ENCODE data around the gene CHID1.

Gene CHID1

DNA sequence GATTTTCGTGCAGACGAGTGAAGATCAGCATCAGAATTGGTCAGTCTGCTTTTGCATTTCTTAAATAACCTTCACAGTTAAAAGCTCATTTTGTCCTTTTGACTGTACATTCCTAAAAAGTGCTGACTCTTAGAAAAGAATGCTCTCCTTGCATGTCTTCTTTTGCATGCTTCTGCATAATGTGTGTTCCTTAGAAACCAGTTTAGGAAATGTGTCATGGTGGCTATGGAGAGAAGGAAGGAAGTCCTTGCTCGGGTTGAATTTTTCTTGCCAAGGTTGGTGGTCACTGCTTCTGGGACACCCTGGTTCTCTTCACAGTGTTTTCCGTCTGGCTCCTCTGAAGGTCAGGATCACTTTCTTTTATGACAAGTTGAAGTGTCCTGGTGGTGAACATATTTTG lies 21.8 kb upstream of the CHID1 start:
- DNase-seq: no peak

DNA sequence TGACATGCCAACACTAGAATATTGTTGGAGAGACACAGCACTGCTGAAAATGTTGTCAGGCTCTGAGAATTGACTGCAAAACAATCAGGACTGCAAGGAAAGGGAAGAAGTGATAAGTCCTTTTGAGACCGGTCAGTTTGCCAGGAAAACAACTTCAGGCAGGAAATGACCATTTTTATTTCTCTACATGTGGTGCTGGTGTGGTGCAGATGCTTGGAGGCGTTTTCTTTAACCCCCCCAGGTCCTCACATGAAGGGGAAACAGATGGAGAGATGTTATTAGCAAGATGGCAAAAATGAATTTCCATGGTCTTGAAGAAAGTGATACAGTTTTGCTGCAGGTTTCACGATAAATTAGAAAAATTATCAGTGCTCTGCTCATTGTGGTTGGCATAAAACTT lies 20.8 kb upstream of the CHID1 start:
- no peak for DNase-seq

DNA sequence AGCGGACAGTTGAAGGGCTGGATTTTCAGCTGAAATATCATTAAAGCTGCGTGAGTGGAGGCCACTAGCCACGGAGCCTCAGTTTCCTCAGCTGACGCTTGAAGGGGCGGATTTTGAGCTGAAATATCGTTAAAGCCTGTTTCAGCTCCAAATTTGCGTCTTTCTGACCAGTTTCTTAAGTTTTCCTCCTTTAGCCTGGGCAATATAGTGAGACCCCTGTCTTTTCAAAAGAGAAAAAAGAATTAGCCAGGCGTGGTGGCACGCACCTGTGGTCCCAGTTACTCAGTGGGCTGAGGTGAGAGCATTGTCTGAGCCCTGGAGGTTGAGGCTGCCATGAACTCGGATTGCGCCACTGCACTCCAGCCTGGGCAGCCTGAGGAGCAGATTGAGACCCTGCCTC lies 18.8 kb upstream of the CHID1 start:
- no peak for DNase-seq

DNA sequence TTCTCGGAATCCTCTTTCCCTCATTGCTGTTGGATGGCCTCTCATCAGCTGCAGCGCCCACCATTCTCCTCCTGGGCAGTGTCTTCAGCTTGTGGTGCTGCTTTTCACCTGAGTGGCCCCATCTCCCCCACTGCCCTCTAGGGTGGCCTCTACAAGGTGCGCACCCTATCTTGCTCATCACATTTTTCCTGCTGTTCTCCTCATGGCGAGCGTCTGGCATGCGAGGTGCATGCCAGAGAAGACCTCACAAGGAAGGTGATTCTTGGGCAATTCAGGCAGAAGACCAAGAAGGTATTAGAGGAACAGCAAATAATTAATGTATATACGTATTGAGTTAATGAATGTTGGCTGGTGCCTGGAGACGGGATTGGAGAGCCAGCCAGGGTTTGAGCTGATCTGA lies 18.2 kb upstream of the CHID1 start:
- no peak for DNase-seq

DNA sequence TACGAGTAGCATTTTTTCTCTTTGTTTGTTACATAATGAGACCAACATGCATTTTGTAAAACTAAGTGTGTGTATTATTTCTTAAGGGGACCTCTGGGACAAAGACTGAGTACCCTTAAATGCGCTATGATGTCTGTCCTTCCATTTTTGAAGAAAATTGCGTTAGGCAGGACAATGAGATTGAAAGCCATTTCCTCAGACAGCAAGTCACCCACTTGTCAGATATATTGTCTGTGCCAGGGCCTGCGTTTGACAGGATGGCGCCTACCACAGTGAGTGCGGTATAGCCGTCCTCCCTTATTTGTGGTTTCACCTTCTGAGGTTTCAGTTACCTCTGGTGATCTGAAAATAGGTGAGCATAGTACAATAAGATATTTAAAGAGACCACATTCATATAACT lies 17.3 kb upstream of the CHID1 start:
- DNase-seq: peak; percentile 54

DNA sequence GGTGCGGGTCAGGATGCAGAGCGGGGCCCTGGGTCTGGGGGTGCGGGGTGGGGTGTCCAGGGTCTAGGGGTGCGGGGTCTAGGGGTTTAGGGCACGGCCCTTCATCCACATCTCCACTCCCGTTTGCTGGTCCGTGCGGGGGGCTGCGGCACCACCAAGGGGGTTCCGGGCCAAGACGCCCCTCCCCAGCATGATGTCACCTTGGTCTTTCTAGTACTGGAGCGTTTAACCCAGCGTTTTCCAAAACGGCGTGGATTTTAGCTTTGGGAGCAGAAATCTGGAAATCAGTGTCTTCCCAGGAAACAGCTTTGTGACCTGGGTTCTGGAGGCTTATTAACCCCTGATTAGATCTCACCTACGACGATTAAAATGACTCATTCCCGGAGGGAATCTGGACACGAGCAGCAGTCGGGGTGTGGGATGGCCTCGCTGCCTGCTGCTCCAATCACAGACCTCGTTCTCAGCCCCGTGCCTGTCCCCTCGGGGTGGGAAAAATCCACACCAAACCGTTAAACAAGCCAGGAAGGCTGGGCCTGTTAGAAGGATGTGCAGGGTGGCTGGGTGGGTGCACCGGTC lies 15.8 kb upstream of the CHID1 start:
- no peak for DNase-seq

DNA sequence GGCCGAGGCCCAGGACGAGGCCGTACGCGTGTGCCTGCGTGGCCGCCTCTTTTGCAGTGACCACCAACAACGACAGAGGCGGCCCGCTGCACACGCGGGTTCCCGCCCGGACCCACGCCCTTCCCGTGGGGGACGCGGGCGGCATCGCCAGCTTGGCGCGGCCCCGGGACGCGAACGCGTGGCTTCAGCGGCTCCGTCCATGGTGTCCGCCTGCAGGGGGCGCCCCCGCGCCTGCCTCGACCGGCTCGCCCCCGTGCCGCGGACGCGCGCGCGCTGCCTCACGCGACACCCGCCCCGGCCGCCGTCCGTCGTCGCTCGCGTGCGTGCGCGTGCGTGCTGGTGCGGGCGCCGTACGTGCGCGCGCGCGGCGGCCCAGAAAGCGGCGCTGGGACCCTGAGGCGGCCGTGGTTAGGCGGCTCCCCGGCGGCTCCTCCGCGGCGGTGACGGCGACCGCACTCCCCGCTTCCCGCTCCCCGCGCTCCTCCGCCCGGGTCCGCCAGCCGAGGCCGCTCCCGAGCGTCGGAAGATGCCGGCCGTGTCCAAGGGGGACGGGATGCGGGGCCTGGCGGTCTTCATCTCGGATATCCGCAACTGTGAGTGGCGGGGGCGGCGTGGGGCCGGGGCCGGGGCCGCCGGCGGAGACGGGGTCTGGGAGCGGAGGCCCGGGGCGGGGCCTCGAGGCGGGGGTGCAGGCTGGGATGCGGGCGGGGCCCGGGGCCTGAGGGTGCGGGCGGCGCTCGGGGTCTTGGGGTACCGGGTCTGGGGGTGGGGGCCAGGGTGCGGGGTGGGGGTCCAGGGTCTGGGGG lies 15.1 kb upstream of the CHID1 start, which contains the start of gene AP2A2:
Gene AP2A2 (plus strand): TSS at position 375 of the 806 bp plus-strand sequence. CDS start 152 bp downstream, at position 527.
- DNase-seq: peak; percentile 85

DNA sequence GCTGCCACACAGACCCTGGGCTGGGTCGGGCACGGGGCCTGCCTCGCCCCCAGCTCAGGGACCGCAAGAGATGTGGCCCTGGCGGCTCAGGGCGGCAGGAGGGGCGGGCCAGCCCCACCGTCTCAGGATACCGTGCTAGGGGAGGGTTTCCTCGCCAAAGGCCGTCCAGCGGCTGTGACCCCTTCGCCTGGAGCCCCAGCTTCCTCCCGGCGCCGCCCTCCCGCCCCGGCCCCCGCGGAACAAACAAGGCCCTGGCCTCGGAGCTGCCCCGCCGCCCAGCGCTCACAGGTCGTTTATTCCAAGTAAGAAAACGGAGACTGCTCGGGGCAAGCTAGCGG lies 14.5 kb upstream of the CHID1 start:
- no peak for DNase-seq

DNA sequence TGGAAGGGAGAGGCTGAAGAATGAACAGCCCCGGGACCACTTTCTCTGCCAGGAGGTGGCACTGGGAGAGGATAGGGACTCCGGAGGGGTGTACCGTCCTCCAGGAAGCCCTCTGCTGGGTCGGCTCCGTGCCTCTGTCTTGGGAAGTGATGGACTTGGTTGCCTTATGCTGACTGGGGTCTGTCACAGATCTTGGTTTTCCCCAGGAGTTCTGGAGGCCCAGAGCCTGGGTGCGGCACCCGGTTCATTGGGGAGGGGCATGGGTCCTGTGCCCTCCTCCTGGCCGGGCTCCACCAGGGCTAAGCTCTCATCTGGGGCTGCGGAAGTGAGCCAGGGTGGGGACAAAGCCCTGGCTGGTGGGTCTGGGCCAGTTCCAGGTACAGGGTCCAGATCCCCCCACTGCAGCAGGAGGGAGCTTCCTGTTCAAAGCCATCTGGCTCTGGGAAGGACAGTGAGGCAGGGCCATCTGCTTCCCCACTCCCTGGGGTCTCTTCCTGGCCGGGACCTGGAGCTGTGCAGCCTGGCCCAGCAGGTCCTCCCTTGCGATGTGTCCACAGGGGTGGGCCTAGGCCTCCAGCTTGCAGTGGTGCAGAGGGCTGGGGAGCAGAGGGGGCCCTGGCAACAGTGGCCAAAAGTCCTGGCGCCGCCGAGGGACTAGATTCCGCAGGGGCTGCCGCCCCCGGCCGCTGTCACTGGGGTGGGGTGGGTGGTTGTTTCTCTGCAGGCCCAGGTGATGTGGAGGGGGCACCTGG lies 14.0 kb upstream of the CHID1 start:
- DNase-seq: no peak

DNA sequence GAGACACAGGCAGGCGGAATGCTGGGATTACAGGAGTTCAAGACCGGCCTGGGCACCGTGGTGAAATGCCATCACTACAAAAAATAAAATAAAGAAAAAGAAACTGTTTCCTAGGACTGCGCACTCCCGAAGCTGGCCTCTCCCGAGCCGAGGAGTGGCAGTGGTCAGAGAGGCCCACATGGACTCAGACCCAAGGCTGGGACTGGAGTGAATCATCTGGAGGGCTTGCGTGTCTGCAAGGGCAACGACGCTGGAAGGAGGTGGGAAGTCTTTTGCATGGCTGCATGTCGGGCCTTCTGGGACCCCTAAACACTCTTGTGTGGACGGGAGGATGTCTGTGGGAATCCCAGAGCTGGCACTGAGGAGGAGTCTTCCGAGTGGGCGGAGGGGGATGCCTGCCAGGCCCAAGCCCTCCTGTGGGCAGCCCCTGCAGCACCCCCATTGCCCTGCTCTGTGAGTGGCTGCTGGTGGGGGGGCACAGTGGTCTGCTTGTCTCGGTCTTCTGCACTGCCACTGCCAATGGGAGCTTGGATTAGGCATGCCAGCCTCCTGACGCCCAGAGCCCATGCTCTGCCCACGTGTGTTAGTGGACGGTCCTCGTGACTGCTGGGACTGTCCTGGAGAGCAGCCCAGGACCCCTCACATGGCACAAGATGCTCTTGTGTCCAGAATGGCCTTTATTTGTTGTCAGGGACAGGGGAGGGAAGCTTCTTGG lies 13.2 kb upstream of the CHID1 start:
- DNase-seq: no peak

DNA sequence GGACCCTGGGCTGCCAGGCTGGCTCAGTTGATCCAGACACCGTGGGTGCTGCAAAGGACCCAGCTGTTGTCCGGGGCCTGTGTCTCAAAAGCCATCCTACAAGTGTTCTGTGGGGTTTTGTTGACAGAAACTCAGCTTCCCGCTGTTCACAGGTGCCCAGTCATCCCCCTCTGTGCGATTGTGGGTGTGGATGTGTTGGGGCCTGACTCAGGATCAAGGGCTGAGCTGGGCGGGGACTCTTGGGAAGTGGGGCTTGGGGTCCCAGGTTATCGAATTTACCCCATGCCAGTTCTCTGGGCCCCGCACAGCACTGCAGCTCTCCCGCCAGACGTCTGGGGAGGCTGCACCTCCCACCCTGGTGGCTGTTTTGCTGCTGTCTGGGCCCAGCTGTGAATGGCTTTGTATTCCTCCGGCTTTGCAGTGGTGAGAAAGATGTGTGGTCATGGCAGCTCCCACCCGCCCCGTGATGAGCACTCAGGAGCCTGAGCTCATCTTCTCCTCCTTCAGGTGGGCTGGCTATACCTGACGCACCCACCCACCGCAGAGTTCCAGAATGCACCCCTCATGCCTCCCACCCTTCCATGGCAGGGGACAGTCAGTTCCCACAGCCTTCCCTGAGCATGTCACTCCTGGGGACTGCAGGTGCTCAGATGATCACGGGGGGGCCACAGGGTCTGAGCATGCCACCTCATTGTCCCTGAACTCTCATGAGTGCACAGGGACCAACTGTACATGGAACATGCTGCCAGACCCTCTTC lies 11.5 kb upstream of the CHID1 start:
- no peak for DNase-seq

DNA sequence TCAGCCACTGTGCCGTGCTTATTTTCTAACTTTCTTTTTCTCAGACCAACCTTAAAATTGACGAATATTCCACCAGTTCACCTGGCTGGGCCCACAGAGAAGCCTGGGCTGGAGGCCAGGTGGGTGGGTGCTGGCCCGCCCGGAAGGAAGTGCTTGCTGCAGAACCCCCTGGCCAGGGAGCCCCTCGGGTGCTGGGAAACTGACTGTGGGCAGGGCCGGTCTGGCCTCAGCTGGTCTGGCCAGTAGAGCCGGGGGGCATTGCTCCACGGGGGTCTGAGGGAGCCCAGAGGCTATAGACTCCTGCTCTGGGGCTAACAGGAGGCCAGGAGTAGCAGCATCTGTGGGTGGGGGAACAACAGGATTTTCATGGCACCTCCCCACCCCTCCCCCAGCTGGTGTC lies 6.8 kb upstream of the CHID1 start:
- DNase-seq: no peak

DNA sequence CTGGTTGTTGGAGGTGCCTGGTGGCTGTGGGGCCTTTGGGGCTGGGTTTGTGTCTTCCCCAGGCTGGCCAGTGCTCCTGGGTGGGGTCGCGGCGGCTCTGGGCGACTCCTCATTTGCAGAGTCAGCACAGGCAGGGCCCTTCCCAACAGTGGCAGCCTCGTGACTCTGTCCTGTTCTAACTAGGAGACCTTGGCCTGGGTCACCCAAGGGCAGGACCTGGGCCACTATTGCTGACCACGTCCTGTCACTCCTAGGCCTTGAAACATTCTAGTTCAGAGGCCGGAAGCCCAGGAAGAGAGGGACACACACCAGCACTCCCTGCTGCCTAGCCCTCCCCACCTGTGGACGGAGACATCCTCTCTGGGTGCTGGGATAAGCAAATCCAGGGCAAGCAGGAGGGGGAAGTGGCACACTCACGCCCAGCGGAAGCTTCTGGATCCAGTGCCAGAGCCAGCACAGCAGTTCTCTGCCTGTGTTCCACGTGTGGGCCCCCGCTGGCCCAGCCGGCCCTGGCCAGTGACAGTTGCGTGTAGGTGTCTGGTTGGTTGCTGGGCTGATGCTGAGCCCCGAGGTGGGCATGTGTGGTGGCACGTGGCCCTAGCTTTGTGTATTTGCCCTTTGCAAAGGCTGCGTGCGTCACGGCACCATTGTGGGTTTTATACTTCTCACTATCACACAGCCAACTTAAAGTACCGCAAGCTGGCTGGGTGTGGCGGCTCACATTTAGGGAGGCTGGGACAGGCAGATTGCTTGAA lies 4.3 kb upstream of the CHID1 start:
- no peak for DNase-seq

DNA sequence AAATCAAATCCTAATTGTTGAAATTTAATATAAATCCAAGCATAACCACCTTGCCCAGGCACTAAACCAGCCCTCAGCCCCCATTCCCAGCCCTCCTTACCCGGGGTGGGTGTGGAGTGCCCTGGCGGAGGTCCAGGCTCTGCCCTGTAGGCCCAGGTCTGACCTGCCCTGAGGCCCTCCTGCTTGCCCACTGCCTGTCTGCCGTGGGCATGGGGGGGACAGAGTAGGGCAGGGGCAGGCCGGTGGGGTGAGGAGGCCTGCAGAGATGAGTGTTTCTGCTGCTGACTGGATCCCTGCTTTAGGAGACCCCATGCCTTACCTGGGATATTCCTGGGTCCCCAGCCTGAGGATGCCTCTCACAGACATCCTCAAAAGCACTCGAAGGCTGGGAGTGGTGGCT lies 3.6 kb upstream of the CHID1 start:
- no peak for DNase-seq

DNA sequence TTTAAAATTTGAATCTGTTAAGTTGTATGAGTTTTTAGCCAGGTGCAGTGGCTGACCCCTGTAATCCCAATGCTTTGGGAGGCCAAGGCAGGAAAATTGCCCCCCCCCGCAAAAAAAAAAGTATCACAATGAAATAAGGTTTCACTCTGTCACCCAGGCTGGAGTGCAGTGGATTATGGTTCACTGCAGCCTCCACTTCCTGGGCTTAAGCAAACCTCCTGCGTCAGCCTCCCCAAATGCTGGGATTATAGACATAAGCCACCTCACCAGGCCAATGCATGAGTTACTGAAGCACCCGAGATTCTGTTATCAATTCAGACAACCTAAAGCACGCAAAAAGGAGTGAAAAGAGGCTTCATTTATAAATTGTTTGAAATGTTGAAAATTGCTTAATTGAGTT lies 2.4 kb upstream of the CHID1 start:
- DNase-seq: no peak

DNA sequence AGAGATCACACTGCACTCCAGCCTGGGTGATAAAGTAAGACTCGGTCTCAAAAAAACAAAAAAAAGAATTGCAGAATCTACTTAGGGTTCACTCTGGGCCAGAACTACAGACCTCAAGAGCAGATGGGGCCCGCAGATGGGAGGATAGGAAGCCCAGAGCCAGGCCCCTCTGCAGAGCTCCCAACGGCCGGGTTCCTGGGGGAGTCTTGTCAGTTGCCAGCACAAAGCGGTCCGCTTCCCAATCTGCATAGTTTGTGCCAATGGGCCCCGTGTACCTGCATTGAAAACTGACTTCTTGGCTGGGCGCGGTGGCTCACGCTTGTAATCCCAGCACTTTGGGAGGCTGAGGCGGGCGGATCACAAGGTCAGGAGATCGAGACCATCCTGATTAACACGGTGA lies 1.7 kb upstream of the CHID1 start:
- no peak for DNase-seq

DNA sequence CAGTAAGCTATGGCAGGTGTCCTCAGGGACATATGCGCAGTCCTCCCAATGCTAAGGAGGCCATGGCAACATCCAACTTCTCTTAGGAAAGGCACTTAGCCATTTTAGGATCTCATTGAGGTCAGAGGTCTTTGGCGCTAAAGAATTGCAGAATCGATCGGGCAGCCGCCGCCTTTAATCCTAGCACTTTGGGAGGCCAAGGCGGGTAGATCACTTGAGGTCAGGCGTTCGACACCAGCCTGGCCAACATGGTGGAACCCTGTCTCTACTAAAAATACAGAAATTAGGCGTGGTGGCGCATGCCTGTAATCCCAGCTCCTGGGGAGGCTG lies 1.2 kb upstream of the CHID1 start:
- DNase-seq: no peak

DNA sequence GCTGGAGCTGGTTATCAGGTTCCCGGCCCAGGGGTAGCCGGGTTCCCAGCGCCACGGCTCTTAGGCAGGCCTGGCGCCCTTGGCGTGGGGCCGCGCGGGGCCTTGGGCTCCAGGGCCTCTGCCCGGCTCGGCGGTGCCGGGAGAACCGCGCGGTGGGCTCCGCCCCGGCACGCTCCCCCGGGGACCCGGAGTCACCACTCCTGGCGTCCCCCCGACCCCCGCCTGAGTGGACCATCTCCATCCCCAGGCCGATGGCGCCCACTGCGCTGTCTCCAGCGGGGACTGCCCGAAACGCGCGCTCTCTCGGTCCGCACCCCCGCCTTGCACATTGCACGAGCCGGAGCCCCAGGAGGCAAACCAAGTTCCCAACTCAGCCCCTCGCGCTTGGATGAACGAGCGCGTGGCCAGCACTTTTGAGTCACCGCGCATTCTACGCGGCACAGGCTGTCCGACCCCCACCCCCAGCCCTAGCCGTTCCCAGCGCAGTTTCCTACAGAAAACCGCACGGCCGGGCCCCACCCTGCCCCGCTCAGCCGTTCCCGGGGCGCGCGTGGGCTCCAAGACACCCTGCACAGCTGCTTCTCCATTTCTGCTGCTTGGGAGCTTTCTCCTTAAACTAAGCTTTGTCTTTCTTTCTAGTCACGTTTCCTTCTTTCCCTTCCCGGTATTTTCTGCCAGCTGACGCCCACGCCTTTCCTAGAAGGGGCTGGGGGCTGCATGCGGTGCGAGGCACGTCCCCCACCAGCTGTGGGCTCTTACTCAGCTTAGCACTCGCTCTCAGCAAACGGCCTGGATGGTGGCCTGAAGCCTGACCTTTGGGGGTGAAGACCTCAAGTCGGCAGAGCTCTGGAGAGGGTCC lies 650 bp upstream of the CHID1 start:
- peak; percentile 8 for DNase-seq

DNA sequence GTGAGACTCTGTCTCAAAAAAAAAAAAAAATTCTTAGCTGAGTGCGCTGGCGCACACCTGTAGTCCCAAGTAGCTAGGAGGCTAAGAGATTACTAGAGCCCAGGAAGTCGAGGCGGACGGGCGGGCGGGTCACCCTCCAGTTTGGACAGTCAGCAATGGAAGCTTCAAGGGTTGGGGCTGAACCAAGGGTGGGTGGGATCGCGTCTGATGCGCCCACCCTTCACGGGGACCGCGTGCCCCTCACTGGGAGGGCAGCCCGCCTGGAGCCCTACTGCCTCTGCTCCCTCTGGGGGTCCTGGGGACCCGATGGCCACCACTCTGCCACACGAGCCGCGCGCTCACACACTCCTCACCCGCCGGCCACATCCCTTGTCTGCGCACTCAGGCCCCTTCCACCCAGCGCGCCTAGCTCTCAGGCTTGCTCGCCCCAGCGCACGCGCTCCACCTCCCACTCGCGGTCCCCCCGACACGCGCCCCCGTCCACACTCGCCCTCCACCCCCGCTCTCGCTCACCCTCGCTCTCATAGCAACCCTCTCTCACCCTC lies 494 bp downstream of the CHID1 start:
- no peak for DNase-seq

DNA sequence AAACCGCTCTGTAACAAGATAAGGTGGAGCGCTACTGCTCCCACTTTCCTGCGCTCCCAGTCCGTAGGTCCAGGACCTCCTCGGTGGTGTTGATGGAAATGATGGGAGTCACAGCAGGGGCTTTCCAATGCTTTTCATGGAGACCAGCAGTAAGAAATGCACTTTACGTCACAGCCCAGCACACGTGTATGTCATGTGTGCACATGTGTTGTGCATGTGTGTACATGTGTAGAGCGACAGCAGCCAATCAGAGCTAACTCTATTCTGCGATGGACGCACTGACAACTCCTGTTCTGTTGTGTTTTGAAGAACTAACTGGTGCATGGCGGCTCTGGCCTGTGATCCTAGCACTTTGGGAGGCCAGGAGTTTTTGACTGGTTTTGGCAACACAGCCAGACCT lies 1.2 kb downstream of the CHID1 start:
- DNase-seq: no peak

DNA sequence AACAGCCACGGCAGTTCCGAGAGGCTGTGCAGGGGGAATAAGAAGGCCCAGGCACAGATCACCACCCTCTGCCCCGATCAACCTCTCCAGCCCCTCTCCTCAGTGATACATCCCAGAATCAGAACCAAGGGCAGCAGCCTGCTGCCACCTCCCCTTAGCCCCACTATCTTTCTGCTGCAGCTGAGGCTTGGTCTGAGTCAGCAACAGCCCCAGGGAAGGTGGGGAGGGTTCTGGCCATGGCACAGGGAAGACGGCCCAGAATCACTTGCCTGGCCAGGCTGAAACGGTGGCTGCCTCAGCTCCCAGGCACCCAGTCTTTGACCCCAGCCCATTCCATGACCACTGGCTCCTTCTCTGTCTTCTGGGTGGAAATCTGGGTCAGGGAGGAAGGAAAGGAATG lies 2.3 kb downstream of the CHID1 start:
- no peak for DNase-seq
